SIG-M5 (cell line): ENCODE data around the gene UBE2H.
"Not testable (repeated sequence)": the region's sequence is repeated elsewhere in the genome, so short reads cannot be mapped to it uniquely, and the experiment has no call there.

Source experiments
- DNase-seq: peaks from one replicate; lab custom pipeline; 2025; lab: John Stamatoyannopoulos, UW

Gene UBE2H

GRCh38 chr7:129807863-129808262 is 144.9 kb downstream of the UBE2H start:
- no peak for DNase-seq

- DNase-seq: no peak
These were observed 147.7 kb downstream of the UBE2H start for GRCh38 chr7:129804890-129805719.

DNA sequence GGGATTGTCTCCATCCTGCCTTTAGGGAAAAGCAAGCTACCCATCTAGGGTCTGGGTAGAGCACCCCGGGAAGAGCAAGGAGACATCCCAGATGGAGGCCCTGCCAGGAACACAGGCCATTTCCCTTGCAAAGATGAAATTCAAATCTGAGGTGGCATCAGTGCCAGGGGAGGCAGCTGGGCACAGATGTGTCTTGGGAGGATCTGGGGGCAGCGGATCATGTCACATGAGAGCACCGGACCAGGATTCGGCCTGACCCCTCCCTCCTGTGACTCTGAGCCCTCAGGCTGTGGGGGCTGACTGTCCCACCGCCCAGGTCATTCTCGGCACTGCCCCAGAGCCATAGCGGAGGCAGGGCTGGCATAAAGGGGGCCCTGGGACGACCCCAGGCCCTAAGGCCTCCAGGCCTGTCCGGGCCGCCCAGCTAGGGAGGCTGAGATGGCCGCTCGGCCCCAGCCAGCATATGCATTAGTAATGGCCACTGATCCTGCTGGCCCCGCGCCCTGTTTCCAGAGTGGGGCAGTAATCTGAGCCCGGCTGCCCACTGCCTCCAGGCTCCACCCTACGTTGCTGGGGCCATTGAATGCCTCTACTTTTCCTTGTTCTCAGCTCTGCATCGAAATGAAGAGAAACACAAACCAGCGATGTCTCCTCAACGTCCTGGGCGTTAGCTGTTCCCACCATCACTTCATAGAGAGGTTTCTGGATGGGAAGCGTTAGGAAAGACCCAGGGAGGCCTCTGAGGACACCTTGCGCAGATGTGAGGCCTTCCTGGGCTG is 148.5 kb downstream of the UBE2H start:
- no peak for DNase-seq

GRCh38 chr7:129803546-129804081 is 149.1 kb downstream of the UBE2H start:
- no peak for DNase-seq

GRCh38 chr7:129801882-129802281 is 150.9 kb downstream of the UBE2H start:
- DNase-seq: no peak

DNA sequence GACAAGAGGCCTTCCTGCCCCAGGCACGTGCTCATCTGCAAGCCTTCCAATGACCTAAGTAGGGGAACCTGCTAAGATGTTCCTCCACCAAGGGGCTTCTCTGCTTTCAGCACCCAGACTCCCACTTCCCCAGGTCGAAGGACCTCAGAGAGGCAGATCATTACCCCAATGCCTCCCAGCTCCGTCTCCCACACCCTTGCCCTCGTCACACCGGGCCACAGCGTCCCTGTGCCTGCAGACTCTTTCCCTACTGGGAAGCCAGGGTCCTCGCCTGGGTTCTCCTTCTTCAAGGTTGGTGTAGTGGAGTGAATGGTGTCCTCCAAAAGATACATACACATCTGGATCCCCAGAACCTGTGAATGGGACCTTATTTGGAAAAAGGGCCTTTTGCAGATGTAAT is 151.9 kb downstream of the UBE2H start:
- DNase-seq: no peak

DNA sequence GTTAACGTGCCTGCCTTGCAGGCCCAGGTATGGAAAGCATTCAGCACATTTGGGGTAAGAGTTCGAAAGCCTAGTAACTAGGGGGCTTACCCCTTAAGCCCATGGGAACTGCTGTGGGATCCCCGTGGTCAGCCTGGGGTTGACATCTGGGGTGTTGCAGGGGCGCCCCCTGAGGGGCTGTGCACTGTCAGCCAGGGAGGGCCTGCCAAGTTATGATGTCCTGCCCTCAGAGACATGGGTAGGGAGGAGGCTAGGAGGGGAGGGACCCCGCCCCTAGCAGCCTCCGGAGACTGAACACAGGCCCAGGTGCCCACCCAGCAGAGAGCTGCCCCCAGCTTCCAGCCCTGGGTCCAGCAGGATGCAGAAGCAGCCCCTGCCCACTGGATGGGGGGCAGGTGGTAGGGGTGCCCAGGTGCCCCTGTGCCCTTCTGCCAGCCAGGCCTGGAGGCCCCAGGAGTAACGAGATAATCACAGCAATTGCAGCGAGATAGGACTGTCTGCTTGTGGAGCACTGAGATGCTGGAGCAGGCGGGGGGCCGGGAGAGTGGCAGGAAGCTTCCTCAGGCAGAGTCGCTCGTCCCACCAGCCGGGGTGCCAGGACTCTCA is 153.3 kb downstream of the UBE2H start:
- DNase-seq: no peak

DNA sequence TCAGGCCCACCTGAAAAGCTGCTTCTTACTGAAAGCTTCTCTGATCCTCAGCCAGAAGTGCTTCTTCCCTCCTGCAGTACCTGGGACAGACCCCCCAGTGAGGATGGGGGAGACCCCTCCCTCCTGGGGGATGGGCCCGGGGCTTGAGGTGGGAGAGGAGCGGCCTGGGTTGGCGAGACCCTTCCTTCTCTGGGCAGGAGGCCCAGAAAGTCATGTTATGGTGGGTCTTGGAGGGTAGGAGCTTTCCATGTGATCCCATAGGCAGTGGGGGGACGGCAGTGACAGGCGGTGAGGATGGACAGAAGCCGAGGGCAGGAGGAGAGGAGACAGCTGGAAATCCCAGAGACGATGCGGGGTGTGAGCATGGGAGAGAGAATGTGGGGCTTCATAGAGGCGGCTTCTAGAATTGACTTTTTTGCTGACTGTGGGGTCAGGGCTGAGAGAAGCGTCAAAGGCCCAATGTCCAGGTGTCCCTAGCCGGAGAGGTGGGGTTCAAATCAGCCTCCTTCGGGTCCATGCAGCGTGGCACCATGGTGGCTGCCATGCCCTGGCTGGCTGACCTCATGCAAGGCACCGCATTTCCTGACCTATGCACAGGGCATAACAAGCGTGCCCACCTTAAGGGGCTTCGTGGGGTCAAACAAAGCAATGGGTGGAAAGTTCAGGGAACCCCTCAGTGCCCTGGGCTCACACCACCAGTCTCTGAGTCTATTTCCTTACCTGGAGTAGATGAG is 154.0 kb downstream of the UBE2H start:
- no peak for DNase-seq

- no peak for DNase-seq
These were observed 155.5 kb downstream of the UBE2H start for GRCh38 chr7:129797214-129797789.

DNA sequence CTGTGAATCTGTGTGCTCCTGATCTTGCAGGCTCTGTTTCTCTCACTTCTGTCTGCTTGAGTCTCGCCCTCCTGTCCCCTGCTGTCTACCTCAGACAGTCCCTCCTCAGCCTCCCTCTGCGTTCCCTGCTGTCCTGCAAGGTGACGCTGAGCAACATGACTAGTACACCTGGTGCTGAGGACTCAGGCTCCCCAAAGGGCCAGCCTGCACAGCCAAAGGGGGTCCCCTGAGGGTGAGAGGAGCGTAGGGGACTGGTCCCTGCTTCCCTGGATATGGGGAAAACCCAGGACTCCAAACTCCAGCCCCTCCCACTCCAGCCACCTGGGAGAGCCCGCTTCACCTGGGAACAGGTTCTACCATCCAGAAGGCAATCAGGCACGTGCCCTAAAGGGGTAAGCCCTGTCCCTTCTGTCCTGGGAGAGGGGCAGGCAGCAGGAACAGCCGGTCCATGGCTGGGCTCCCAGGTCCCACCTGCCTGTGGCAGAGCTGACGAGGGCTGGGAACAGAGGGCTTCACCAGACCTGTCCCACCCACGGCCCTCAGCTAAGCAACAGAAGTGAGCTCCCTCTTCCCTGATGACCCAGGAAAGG is 156.5 kb downstream of the UBE2H start:
- no peak for DNase-seq

DNA sequence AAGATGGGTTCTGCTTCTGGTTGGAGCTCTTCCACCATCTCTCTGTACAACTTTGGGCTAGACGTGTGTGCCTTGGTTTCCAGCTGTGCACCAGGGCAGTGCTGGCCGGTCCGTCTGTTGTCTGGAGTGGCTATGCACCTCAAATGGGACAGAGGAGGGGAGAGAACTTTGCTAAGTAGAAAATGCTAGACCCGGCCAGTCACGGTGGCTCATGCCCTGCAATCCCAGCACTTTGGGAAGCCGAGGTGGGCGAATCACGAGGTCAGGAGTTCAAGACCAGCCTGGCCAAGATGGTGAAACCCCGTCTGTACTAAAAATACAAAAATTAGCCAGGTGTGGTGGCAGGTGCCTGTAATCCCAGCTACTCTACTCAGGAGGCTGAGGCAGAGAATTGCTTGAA is 158.3 kb downstream of the UBE2H start:
- not testable (repeated sequence) for DNase-seq

DNA sequence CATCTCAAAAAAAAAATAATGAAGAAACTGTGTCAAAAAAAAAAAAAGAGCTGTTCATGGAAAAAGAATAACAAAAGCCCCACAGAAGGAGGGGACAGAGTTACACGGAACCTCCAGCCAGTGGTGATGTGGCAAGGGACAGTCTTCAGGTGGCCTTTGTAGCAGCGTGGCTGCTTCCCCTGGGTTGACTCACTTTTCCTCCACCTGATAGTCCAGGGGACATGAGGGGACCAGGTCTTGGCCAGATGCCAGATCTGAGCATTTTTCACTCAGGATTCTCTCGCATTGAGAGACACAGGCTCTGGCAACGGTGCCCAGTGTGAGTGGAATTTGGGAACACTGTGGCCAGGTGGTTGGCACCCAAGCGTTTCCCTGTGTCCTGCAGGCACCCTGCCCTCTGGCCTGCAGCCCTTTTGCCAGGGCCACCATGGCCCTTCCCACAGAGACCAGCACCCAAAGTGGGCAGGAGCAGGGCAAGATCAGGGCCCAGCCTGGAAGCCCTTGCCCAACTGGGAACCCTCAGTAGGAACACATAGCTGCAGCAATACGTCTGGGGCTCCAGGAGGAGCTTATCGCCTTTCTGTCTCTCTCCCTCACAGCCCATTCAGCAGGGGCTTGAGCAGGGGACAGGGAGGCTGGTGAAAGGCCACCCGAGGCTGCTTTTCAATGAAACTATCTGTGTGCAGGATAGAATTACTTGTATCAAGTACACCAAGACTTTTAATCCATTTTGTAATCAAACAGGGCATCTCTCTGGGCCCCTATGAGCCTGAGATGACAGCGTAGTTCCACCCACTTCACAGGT is 159.1 kb downstream of the UBE2H start:
- no peak for DNase-seq

DNA sequence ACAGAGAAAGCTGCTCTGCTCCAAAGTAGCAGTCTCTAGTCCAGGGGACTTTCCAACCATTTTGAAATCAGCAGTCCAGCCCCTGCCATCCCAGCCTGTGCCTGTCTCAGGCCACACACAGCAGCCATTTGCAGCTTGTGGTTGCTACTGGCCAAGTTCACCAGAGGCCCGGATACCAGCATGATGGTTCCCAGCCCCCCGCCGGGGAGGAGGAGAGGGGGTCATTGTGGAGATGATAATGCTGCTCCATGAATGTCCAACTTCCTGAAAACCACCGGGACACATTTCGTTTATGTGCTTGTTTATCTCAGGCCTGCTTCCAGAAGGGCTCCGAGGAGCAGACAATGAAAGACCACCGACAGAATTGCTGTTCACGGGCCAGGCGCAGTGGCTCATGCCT is 160.0 kb downstream of the UBE2H start:
- DNase-seq: no peak

DNA sequence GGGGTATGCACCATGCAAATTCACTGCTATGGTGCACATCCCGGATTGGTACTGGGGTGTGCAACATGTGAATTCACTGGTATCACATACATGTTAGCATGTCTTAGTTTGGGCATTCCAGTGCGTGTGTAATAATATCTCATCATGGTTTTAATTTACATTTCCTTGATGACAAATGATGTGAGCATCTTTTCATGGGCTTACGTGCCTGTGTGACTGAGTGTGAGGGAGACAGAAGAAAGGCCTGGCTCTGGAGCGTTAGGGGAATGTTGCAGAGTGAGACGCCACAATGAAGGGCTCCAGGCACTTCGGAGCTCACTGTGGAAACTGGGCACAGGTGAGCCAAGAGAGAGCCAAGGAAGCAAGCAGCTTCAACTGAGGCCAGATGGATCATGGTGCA is 162.6 kb downstream of the UBE2H start:
- no peak for DNase-seq

DNA sequence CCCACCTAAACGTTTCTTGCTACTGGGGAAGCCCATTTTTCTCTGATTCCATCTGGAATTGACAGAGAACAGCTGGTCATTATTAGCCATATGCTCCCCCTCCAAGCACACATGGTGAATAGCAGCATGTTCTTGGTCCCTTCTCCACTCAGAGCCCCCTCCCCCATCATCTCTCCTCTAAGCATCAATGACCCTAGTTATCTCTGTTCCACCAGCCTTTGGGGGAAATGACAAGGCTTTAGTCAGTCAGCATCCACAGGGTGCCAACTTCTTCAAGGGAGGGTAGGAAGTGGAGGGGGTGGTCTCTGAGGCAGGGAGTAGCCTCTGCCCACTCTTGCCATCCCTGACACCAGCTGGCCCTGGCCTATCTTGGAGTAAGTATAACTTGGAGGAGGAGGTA is 163.1 kb downstream of the UBE2H start:
- no peak for DNase-seq

GRCh38 chr7:129789000-129789399 is 163.8 kb downstream of the UBE2H start:
- DNase-seq: no peak

DNA sequence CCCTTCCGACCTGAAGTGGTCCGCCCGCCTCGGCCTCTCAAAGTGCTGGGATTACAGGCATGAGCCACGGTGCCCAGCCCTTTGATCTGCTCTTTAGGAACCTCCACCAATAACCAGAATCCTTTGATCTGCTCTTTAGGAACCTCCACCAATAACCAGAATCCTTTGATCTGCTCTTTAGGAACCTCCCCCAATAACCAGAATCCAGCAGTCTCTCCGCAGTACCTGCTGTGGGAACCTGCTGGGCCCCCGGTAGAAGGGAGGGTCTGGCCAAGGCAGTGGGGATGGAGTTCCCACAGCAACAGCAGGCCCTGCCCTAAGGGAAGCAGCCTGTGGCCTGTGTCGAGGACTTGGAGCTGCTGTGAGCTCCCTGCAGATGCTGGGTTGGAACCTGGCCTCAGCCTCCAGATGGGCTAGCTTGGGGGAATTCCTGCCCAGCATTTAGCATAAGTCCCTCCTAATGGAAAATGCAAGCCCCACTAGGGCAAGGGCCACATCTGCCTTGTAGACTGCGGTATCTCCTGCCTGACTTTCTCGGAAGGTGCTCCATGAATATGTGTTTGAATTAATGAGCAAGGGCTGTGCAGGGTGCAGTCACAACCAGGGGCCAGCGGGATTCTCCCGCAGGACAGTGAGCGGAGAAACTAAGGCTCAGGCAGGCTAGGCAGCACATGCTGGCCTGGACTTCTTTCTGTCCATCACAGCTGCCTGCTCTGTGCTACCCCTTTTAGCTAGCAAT is 165.8 kb downstream of the UBE2H start:
- no peak for DNase-seq

GRCh38 chr7:129785685-129786514 is 166.9 kb downstream of the UBE2H start:
- no peak for DNase-seq
